Activated T-cell treated with anti-CD3 and anti-CD28 coated beads, Interleukin-2, amount 50 U/mL, for 1 hour (primary cell): ENCODE results near the gene KLHL20.
A peak's percentile ranks its signal among the peaks of the same experiment; 100 is the strongest.
"Not testable (repeated sequence)": the region's sequence is repeated elsewhere in the genome, so short reads cannot be mapped to it uniquely, and the experiment has no call there.

Source experiments
- DNase-seq: peaks from one replicate; pipeline ENCODE4 v3.0.0-alpha.2; 2020

KLHL20 gene

GRCh38 chr1:173753830-173754229 is 39.0 kb downstream of the KLHL20 start:
- no peak for DNase-seq

DNA sequence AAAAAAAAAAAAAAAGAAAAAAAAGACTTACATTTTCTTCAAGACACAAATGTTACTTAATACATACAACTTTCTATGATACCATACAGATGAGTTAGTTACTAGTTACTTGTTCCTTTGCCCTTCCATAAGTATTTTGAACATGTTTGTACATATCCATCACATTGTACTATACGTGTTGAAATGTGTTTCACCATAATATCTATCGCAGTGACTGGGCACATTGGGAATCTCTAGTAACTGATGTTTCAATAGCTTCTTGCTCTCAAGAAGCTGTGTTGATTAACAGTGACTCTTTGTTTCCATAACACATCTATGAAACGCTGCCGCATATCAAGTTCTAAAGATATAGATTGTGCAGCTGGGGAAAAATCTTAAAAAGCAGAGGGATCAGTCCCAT is 42.9 kb downstream of the KLHL20 start:
- DNase-seq: no peak

GRCh38 chr1:173758110-173758509 is 43.3 kb downstream of the KLHL20 start:
- DNase-seq: no peak

- DNase-seq: no peak
These were observed 44.2 kb downstream of the KLHL20 start for GRCh38 chr1:173758980-173759379.

GRCh38 chr1:173764331-173764730 is 49.5 kb downstream of the KLHL20 start:
- DNase-seq: not testable (repeated sequence)

GRCh38 chr1:173768206-173768605 is 53.4 kb downstream of the KLHL20 start:
- DNase-seq: no peak

- no peak for DNase-seq
These were observed 54.0 kb downstream of the KLHL20 start for GRCh38 chr1:173768827-173769226.

DNA sequence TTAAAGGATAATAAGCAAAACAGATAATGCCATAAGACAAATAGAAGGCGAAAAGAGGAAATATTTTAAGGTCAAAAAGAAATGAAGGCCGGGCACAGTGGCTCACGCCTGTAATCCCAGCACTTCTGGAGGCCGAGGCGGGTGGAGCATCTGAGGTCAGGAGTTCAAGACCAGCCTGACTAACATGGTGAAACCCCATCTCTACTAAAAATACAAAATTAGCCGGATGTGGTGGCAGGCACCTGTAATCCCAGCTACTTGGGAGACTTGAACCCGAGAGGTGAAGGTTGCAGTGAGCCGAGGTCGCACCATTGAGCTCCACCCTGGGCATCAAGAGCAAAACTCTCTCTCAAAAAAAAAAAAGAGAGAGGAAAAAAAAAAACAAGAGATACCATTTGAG is 55.5 kb downstream of the KLHL20 start:
- not testable (repeated sequence) for DNase-seq

DNA sequence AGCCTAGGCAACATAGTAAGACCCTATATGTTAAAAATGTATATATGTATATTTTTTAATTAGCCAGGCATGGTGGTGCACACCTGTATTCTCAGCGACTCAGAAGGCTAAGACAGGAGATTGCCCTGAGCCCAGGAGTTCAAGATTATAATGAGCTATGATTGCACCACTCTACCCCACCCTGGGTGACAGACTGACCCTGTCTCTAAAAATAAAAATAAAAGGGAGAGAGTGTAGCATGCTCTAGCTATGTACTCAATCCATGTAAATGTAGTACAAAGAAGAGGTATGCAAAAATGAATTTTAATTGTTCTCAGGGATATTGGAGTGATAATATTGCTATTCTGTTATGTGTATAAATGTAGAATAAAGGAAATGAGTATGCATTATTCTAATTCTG is 56.8 kb downstream of the KLHL20 start:
- no peak for DNase-seq

DNA sequence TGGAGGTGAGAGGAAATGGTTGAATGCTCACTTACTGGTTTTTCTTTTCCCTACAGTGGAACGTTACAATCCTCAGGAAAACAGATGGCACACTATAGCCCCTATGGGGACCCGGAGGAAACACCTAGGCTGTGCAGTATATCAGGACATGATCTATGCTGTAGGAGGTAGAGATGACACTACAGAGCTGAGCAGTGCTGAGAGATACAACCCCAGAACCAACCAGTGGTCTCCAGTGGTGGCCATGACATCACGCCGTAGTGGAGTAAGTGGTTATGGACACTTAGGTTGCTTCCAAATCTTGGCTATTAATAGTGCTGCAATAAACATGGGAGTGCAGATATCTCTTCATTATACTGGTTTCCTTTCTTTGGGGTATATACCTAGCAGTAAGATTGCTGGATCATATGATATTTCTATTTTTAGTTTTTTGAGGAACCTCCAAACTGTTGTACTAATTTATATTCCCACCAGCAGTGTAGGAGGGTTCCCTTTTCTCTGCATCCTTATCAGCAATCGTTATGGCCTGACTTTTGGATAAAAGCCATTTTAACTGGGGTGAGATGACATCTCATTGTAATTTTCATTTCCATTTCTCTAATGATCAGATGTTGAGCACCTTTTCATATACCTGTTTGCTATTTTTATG is 60.9 kb downstream of the KLHL20 start:
- DNase-seq: no peak

DNA sequence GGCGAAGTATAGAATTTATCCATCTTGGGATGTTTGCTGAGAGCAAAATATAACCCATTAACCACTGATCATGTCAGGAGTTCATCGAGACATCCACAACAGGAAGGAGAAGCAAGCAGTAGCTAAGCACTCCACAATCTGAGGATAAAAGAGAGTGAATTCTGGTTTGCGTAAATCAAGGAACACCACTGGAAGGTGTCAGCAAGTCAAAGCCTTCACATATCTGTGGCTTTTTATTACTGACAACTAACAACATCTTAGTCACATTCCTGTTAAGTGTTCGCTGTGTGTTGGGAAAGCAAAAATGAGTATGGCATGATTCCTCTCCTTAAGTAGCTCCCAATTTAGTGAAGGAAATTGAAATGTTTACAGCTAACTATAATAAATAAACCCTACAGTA is 65.2 kb downstream of the KLHL20 start:
- no peak for DNase-seq

DNA sequence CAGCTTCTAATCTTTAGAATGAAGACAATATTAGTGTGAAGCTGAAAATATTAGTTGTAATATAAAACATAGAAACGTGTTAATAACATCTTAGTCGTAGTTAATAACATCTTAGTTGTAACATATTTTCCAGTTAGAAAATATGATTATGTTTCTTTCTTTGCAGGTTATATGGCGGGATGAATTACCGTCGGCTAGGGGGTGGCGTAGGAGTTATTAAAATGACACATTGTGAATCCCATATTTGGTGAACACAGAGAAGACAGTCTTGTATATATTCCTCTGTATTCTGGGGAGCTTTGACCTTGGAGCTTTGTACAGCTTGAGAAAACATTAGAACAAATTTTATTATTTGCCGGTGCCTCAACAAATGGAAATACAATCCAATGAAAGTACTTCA is 70.2 kb downstream of the KLHL20 start:
- no peak for DNase-seq

GRCh38 chr1:173789841-173790240 is 75.1 kb downstream of the KLHL20 start:
- no peak for DNase-seq

DNA sequence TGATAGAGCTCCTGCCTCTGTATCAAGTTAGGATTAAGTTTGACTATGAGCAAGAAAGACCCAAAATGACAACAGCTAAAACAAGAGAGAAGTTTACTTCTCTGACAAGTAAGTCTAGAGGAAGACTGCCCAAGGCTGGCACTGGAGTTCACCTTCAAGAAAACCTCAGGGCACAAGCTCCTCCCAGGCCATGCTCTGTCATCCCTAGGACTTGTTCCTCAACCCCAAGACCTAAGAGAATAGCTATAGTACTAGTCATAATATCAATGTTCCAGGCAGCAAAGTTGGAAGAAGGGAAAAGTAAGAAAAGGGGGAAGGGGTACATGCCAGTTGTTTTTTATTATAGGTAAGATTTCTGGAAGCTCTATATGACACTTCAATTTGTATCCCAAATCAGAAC is 83.3 kb downstream of the KLHL20 start:
- no peak for DNase-seq

- DNase-seq: not testable (repeated sequence)
These were observed 85.2 kb downstream of the KLHL20 start for GRCh38 chr1:173799995-173800394.

DNA sequence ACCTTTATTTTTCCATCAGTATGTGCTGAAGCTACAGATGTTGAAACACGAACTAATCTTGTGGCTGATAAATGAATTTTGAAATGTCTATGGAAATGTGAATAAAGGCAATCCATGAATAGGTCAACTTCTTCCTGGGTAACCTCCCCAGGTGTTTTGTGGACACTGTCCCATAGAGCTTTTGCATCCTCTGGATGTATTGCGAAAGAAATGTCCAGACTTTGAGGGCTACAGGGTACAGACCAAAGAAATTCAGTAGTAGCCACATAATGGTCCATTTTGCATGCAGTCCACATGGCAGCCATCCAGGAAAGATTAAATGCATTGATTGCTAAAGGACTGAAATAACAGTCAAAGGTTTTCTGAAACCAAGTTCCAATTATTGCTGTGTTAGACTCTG is 88.2 kb downstream of the KLHL20 start:
- DNase-seq: no peak

DNA sequence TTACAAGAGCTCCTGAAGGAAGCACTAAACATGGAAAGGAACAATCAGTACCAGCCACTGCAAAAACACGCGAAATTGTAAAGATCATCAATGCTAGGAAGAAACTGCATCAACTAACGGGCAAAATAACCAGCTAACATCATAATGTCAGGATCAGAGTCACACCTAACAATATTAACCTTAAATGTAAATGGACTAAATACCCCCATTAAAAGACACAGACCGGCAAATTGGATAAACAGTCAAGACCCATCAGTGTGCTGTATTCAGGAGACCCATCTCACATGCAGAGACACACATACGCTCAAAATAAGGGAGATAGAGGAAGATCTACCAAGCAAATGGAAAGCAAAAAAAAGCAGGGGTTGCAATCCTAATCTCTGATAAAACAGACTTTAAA is 98.9 kb downstream of the KLHL20 start:
- DNase-seq: not testable (repeated sequence)

DNA sequence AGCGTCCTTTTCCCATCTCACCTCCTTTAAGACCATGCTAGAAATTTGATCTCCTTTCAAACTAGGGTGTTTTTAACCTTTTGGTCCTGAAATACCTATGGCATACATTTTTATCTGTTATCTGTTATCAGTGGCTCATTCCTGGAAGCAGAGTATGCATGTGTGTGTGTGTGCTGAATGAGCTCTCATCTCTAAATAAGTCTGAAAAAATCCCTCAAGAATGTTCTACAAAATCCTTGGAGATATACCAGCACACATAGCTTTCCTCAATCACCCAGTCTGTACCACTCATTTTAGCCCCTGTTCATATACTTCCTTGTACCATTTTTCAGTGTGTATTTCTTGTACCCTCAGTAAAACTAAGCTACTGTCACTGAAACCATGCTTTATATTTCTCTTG is 103.7 kb downstream of the KLHL20 start:
- no peak for DNase-seq

DNA sequence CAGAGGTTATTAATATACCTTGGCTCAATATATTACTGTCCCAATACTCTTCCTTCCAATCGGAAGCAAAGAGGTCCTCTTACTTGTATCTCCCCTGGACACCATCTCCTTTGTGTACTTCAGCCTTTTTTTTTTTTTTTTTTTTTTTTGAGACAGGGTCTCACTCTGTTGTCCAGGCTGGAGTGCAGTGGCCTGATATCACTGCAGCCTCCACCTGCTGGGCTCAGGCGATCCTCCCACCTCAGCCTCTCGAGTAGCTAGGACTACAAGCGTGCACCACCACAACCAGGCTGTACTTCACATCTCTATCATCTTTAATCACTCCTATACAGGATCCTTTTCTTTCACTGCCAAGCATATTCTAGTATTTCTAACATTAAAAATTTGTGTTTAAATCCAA is 106.9 kb downstream of the KLHL20 start:
- DNase-seq: no peak

- no peak for DNase-seq
These were observed 109.1 kb downstream of the KLHL20 start for GRCh38 chr1:173823781-173824314.

- peak; percentile 87 for DNase-seq
These were observed 109.7 kb downstream of the KLHL20 start, which contains the start of the genes CENPL and DARS2 for GRCh38 chr1:173824315-173825081. TSS of gene CENPL (minus strand) at chr1:173824883. CDS start at chr1:173811299, 13,584 bp downstream. TSS of gene DARS2 (plus strand) at chr1:173824673. CDS start at chr1:173825230, 557 bp downstream.

DNA sequence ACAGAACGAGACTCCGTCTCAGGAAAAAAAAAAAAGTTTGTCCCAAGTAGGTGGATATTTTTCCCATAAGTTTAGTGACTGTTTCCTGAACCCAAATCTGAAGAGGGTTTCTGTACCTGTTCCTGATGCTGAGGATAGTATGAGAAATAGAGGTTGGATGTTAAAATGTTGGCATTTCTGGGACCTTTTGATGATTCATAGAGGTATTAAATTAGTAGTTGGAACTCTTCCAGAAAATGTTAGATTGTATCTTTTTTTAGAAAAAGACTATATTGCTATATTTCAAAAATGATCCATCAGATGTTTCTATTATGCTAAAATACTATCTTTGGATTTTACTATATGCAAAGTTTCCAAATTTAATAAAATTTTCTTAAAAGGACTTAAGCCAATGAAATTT is 112.8 kb downstream of the KLHL20 start:
- DNase-seq: no peak

GRCh38 chr1:173832748-173833147 is 118.0 kb downstream of the KLHL20 start:
- no peak for DNase-seq
